GM21825 (cell line): ENCODE measurements around the gene WSB1.
A peak's percentile ranks its signal among the peaks of the same experiment; 100 is the strongest.

Experiments
- ATAC-seq: cut with Tn5 transposase; IDR thresholded peaks from one replicate; pipeline ENCODE4 v1.9.1; 2021; ENCODE audit warnings: mild to moderate bottlenecking, moderate library complexity; ENCODE audit not compliant: unreplicated experiment

Gene WSB1

GRCh38 chr17:27333410-27333980 is 39.6 kb downstream of the WSB1 start:
- no peak for ATAC-seq

- no peak for ATAC-seq
These were observed 42.3 kb downstream of the WSB1 start for GRCh38 chr17:27336184-27336583.

- ATAC-seq = no peak
These were observed 44.6 kb downstream of the WSB1 start for GRCh38 chr17:27338536-27338985.

DNA sequence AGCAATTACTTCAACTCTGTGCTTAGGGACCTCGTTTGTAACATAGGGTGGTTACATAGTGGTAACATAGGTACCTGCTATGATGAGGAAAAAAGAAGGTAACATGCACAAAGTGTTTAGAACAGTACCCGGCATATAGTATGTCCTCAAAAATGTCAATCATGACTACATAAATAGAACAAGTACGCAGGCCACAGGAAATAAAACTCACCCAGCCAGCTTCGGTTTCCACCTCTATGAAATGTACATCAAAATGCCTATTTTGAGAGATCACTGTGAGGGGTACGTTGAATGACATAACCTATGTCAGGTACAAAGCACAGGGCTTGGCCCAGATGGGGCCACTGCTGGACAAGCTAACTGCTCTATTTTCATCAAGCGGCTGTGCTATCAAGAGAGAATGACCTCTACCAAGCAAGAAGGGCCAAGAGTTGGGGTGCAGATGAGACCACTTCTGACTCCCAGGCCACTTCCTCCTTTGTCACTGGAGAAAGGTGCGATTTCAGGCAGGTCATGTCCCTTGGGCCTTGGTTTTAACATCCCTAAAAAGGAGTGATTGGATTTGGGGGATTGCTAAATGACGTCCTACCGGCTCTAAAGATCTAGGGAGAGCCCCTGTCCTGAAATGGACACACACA is 45.4 kb downstream of the WSB1 start:
- no peak for ATAC-seq

- ATAC-seq = no peak
These were observed 46.1 kb downstream of the WSB1 start for GRCh38 chr17:27339836-27340550.

- ATAC-seq = no peak
These were observed 46.7 kb downstream of the WSB1 start for GRCh38 chr17:27340575-27340974.

GRCh38 chr17:27341041-27341471 is 47.1 kb downstream of the WSB1 start:
- no peak for ATAC-seq

GRCh38 chr17:27342059-27342458 is 48.1 kb downstream of the WSB1 start:
- ATAC-seq = no peak

GRCh38 chr17:27343294-27343693 is 49.4 kb downstream of the WSB1 start:
- ATAC-seq = no peak

GRCh38 chr17:27343977-27344607 is 50.2 kb downstream of the WSB1 start:
- ATAC-seq = no peak

DNA sequence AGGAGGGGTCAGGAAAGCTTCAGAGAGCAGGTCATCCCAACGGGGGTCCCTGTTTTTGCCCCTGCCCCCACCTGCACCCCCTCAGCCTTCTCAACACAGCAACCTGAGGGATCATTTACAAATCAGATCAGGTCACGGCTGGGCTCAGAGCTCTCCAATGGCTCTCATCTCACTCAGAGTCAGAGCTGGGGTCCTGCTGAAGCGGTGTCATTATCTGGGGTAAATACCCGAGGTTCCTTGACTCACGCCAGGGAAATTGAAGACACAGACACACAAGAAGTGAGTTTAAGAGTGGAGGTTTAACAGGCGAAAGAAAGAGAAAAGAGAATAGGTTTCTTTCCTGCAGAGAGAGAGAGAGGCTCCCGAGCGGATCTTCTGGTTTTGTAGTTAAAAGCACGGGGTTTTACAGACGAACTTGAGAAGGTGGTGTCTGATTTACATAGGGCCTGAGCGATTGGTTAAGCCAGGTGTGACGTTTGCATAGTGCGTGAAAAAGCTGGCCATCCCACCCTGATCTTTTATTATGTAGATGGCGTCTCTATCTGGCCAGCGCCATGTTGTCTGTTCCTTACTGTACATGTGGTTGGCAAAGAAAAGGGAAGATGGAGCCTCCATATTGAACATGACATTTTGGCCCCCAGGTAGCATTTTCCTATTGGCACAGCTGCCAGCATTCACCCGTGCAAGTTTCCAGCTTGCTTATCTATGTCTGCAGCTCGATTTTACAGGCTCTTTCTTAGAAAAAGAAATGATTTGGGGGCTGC is 51.4 kb downstream of the WSB1 start:
- no peak for ATAC-seq

- no peak for ATAC-seq
These were observed 52.5 kb downstream of the WSB1 start for GRCh38 chr17:27346228-27346899.

GRCh38 chr17:27348196-27348595 is 54.3 kb downstream of the WSB1 start:
- no peak for ATAC-seq

DNA sequence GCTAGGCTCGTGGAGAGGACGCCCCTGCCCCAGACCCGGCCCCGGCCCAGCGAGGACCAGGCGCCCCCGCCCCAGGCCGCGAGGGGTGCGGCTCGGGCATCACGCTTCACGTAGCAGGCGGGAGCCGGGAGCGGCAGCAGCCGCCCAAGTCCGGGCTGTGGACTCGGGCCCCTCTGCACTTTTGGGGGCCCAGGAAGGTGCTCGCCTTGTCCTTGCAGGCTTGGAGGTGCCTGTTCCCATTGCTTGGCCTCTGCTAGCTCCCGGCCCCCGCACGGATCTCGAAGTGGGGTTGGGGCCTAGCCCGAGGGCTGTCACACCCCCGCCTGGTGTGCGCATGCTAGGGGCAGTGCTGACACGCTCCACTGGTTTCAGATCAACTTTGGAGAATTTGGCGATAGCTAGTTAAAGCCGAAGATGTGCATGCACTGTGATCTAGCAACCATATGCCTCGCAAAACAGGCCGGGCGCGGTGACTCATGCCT is 55.7 kb downstream of the WSB1 start:
- no peak for ATAC-seq

DNA sequence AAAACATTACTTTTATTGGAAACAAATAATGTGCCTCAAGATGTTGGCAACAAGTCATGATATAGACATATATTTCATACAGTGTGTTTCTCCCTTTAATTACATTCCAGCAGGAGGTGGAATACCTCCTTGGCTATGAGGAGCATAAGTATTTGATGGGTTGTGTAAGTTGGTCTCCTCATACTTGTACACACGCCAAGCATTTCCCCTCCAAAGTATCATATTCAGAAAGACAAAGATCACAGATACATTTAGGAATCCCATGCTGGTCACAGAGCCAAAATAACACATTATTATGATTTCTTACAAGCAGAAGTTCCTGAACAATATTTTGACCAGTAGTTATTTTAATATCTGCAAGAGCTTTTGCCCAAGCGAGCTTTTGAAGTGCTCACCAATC is 57.8 kb downstream of the WSB1 start:
- no peak for ATAC-seq

- ATAC-seq = no peak
These were observed 58.6 kb downstream of the WSB1 start for GRCh38 chr17:27352448-27353032.

DNA sequence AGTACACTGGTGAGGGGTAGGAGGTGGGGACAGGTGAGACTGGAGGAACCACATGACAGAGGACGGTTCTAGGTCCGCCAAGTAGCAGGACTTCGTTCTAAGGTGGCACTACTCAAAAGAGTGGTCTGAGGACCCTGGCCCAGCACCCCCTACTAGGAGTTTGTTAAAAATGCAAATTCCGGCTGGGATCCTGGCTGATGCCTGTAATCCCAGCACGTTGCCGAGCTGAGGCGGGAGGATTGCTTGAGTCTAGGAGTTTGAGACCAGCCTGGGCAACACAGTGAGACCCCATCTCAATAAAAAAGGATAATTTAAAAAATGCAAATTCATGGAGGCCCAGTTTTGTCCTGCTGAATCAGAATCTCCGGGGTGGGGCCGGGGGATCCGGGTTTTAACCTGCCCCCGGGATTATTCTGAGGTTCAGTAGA is 59.1 kb downstream of the WSB1 start:
- no peak for ATAC-seq

- ATAC-seq = peak; percentile 77
These were observed 59.6 kb downstream of the WSB1 start for GRCh38 chr17:27353461-27354050.

DNA sequence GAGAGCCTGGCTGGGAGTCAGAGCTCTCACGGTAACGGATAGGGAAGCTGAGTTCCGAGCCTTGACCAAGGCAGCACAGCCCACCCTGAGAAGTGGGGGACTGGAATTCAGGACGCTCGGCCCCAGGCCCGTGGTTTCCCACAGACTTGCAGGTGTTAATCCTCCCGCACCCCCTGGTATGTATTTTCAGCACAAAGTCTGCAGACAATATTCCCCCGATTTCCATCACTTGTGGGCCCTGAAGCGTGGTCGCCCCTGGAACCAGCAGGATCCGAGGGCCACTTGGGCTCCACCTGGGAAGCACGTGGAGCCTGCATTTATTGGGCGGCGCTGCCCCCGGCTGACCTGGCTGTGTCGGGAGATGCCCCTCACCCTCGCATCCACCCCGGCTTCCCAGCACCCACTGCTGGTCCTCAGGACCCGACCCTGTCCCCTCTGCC is 60.2 kb downstream of the WSB1 start:
- ATAC-seq = no peak
